Prostate gland (tissue), 2 donors: ENCODE measurements around the gene TRAK1. TPM values are rescaled to one million over a fixed set of nuclear protein-coding genes. Genes with fewer than 3 reads are reported as not detected.

Experiments used
- DNase-seq: peaks from one replicate; pipeline ENCODE4 v3.0.0-alpha.2; 2019; ENCODE audit warnings: low spot score
- H3K27ac ChIP-seq, 2 donors: fragments of 200-600 bp; sonication (generic); 2 replicates each; pipeline ENCODE4 v1.5.1; 2017 to 2019
- H3K27me3 ChIP-seq: fragments of 200-600 bp; sonication (generic); replicated peaks from 2 replicates; pipeline ENCODE4 v1.5.1; 2019; ENCODE audit not compliant: insufficient read depth
- H3K36me3 ChIP-seq, 2 donors: fragments of 200-600 bp; sonication (generic); 1 replicate in 1 of 2; 2 replicates in 1 of 2; pipeline versions ENCODE4 v1.5.1 to v1.8.1; 2017 to 2019
- H3K4me1 ChIP-seq: fragments of 200-600 bp; sonication (generic); replicated peaks from 2 replicates; pipeline ENCODE4 v1.5.1; 2019
- H3K4me3 ChIP-seq, 2 donors: fragments of 200-600 bp; sonication (generic); 2 replicates each; pipeline ENCODE4 v1.5.1; 2017 to 2019
- H3K9me3 ChIP-seq: fragments of 200-600 bp; sonication (generic); 2 replicates; pipeline ENCODE4 v1.5.1; 2017
- CTCF ChIP-seq, 4 experiments: fragments of 200-600 bp in 2 of 4; fragments of 450-650 bp in 2 of 4; sonication (generic) in 2 of 4; IDR thresholded peaks; 1 replicate in 3 of 4; 2 replicates in 1 of 4; pipeline ENCODE4 v1.5.1; 2016 to 2019; ENCODE audit warnings: antibody characterized with exemption in 4 of 4, mild to moderate bottlenecking in 2 of 4, moderate library complexity in 2 of 4
- POLR2A ChIP-seq: fragments of 450-650 bp; IDR thresholded peaks from one replicate; pipeline ENCODE4 v1.6.1; 2016; ENCODE audit warnings: antibody characterized with exemption, mild to moderate bottlenecking
- POLR2AphosphoS5 ChIP-seq: sonication (generic); formaldehyde crosslinking; IDR thresholded peaks from one replicate; pipeline ENCODE4 v1.6.1; 2017; ENCODE audit warnings: antibody characterized with exemption
- WGBS: methylation state at CpG from one replicate; pipeline ENCODE4 v1.1.5; 2018; 5-methylcytosine and 5-hydroxymethylcytosine counted together
- intact Hi-C: fragments of 100-400 bp; cut with DNase I; formaldehyde crosslinking; loops from one replicate; pipeline ENCODE4 v1.14.2; 2022
- total RNA-seq, 2 donors: library from RNA; depleted of rRNA; stranded (reverse); fragments of >200 nt; gene quantifications; one replicate each; pipeline ENCODE4 v1.1.0, GENCODE V29; 2016

Gene TRAK1
- total RNA-seq, 2 donors from 2014 or later = 35.6 to 80.3 TPM

GRCh38 chr3:42205800-42206514 is 114.8 kb downstream of the TRAK1 start:
- 84% methylated on average over 4 of the region's 4 CpGs for WGBS
- H3K27ac ChIP-seq = no peak overlapping the region
- TF ChIP-seq CTCF (IDR thresholded peaks at IDR 0.05) (no peak), POLR2A (no peak), POLR2AphosphoS5 (no peak)
- intact Hi-C loops = no loop called here
- H3K27me3 ChIP-seq = no peaks in the 10 kb centered on the region
- H3K9me3 ChIP-seq = no peaks in the 10 kb centered on the region
- no peaks in the 10 kb centered on the region for H3K4me1 ChIP-seq
- H3K36me3 ChIP-seq = no peaks in the 10 kb centered on the region
- no peak for DNase-seq
- no peak overlapping the region for H3K4me3 ChIP-seq

GRCh38 chr3:42209917-42210316 is 118.8 kb downstream of the TRAK1 start:
- H3K36me3 ChIP-seq = no peaks in the 10 kb centered on the region
- 60% methylated on average over 12 of the region's 12 CpGs for WGBS
- TF ChIP-seq POLR2AphosphoS5 (no peak), CTCF (IDR thresholded peaks at IDR 0.05) (no peak), POLR2A (no peak)
- H3K27ac ChIP-seq = no peak overlapping the region
- intact Hi-C loops = no loop called here
- no peaks in the 10 kb centered on the region for H3K9me3 ChIP-seq
- no peaks in the 10 kb centered on the region for H3K4me1 ChIP-seq
- no peaks in the 10 kb centered on the region for H3K27me3 ChIP-seq
- H3K4me3 ChIP-seq = no peak overlapping the region
- no peak for DNase-seq

GRCh38 chr3:42210726-42211125 is 119.6 kb downstream of the TRAK1 start:
- intact Hi-C loops = no loop called here
- H3K4me1 ChIP-seq = no peaks in the 10 kb centered on the region
- H3K9me3 ChIP-seq = no peaks in the 10 kb centered on the region
- no peak overlapping the region for H3K4me3 ChIP-seq
- no peaks in the 10 kb centered on the region for H3K27me3 ChIP-seq
- no peak for DNase-seq
- TF ChIP-seq POLR2AphosphoS5 = no peak
- TF ChIP-seq POLR2A = no peak
- TF ChIP-seq CTCF (IDR thresholded peaks at IDR 0.05) = no peak
- WGBS = 53% methylated on average over 2 of the region's 2 CpGs
- H3K27ac ChIP-seq = no peak overlapping the region
- H3K36me3 ChIP-seq = no peaks in the 10 kb centered on the region

GRCh38 chr3:42213417-42213816 is 122.3 kb downstream of the TRAK1 start:
- TF ChIP-seq CTCF (IDR thresholded peaks at IDR 0.05) (no peak), POLR2A (no peak), POLR2AphosphoS5 (no peak)
- no peak overlapping the region for H3K4me3 ChIP-seq
- no peaks in the 10 kb centered on the region for H3K27me3 ChIP-seq
- no peak overlapping the region for H3K27ac ChIP-seq
- no peaks in the 10 kb centered on the region for H3K4me1 ChIP-seq
- no peaks in the 10 kb centered on the region for H3K9me3 ChIP-seq
- no peak for DNase-seq
- WGBS = 86% methylated on average over 6 of the region's 6 CpGs
- no peaks in the 10 kb centered on the region for H3K36me3 ChIP-seq
- intact Hi-C loops = no loop called here

- H3K36me3 ChIP-seq = no peaks in the 10 kb centered on the region
- DNase-seq = no peak
- 71% methylated on average over 2 of the region's 2 CpGs for WGBS
- intact Hi-C loops = no loop called here
- H3K4me3 ChIP-seq = no peak overlapping the region
- no peak for TF ChIP-seq POLR2AphosphoS5
- no peak for TF ChIP-seq POLR2A
- H3K4me1 ChIP-seq = no peaks in the 10 kb centered on the region
- H3K9me3 ChIP-seq = no peaks in the 10 kb centered on the region
- no peak overlapping the region for H3K27ac ChIP-seq
- H3K27me3 ChIP-seq = no peaks in the 10 kb centered on the region
Observed at GRCh38 chr3:42214064-42214463, 122.9 kb downstream of the TRAK1 start.
